ENCODE results near the gene MYO9A. TPM values are rescaled to one million over a fixed set of nuclear protein-coding genes. Genes with fewer than 3 reads are reported as not detected.
"Not testable (repeated sequence)": the region's sequence is repeated elsewhere in the genome, so short reads cannot be mapped to it uniquely, and the experiment has no call there.

MYO9A gene
- total and polyA plus RNA-seq, 5 experiments from 2014 or later, result 11.7 to 45.2 (median 13.3) TPM

DNA sequence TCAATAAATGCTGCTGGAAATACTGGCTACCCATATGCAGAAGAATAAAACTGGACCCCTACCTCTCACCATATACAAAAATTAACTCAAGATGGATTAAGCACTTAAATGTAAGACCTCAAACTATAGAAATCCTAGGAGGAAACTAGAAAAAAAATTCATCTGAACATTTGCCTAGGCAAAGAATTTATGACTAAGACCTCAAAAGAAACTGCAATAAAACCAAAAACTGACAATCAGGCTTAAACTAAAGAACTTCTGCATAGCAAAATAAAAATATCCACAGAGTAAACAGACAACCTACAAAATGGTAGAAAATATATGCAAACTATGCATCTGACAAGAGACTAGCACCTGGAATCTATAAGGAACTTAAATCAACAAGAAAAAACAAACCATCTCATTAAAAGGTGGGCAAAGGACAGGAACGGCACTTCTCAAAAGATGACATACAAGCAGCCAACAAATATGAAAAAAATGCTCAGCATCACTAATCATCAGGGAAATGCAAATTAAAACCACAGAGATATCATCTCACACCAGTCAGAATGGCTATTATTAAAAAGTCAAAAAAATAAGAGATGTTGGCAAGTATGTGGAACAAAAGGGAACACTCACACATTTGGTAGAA lies 47.0 kb downstream of the MYO9A start:
- Mint-ChIP-seq H3K27me3 (no peaks in the 10 kb centered on the region), H3K4me3 (no peak overlapping the region), H3K9me3 (no peaks in the 10 kb centered on the region), H3K27ac (no peak overlapping the region), H3K36me3 (peaks cover 0 to 5% (median 2%) of the 10 kb centered on the region in 3 donors), H3K4me1 (peaks cover 7 to 31% (median 24%) of the 10 kb centered on the region in 4 donors)
- DNase-seq (no peak), ATAC-seq (no peak)
- POLR2A ChIA-PET, result no interaction called here

DNA sequence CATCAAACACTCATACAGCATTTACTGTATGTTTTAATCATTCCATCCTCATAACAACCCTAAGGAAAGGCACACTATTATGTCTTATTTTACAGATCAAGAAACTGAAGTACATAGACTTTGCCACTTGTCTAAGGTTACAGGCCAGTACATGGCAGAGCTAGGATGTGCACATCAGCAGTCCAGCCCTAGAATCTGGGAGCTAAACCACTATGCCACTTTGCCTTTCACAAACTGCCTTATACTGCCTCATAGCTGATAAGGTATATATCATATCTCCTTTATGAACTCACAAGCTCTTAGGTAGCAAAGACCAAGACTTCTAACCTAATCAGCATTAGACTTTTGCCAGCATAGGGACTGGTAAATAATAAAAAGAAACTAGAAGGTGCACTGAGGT lies 49.1 kb downstream of the MYO9A start:
- no peak for ATAC-seq
- POLR2A ChIA-PET, result no interaction called here

GRCh38 chr15:72065801-72066200 lies 52.1 kb downstream of the MYO9A start:
- peaks cover 8 to 29% (median 15%) of the 10 kb centered on the region in 3 donors for H3K36me3 Mint-ChIP-seq
- POLR2A ChIA-PET, result no interaction called here
- peaks cover 0 to 19% (median 12%) of the 10 kb centered on the region in 9 donors for H3K9me3 Mint-ChIP-seq
- H3K27ac Mint-ChIP-seq, result no peak overlapping the region
- no peak for DNase-seq
- peaks cover 5 to 21% (median 15%) of the 10 kb centered on the region in 4 donors for H3K4me1 Mint-ChIP-seq
- H3K4me3 Mint-ChIP-seq, result no peak overlapping the region
- H3K27me3 Mint-ChIP-seq, result no peaks in the 10 kb centered on the region
- ATAC-seq, result no peak

More for the DNA sequence above, 49.1 kb downstream of the MYO9A start:
- Mint-ChIP-seq H3K36me3 (peaks cover 0 to 14% (median 2%) of the 10 kb centered on the region in 3 donors), H3K9me3 (peaks cover 0 to 1% (median 0%) of the 10 kb centered on the region in 9 donors), H3K27ac (peak overlapping the region in 1 of 10 donors; percentile 26), H3K4me1 (peaks cover 7 to 21% (median 19%) of the 10 kb centered on the region in 4 donors), H3K27me3 (no peaks in the 10 kb centered on the region), H3K4me3 (no peak overlapping the region)
- DNase-seq, result no peak

- peaks cover 7 to 19% (median 13%) of the 10 kb centered on the region in 4 donors for H3K4me1 Mint-ChIP-seq
- peaks cover 9 to 30% (median 15%) of the 10 kb centered on the region in 3 donors for H3K36me3 Mint-ChIP-seq
- no peak for ATAC-seq
- H3K9me3 Mint-ChIP-seq, result peaks cover 0 to 19% (median 12%) of the 10 kb centered on the region in 9 donors
- DNase-seq, result no peak
- no peak overlapping the region for H3K4me3 Mint-ChIP-seq
- H3K27me3 Mint-ChIP-seq, result no peaks in the 10 kb centered on the region
- H3K27ac Mint-ChIP-seq, result no peak overlapping the region
- POLR2A ChIA-PET, result no interaction called here
Observed at GRCh38 chr15:72063186-72063585, 54.8 kb downstream of the MYO9A start.

DNA sequence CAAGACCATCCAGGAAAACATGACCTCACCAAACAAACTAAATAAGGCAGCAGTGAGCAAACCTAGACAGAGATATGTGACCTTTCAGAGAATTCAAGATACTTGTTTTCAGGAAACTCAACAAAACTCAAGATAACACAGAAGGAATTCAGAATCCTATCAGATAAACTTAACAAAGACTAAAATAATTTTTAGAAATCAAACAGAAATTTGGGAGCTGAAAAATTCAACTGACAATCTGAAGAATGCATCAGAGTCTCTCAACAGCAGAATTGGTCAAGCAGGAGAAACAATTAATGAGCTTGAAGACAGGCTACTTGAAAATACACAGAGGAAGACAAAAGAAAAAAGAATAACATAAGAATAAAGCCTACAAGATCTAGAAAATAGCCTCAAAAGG lies 55.6 kb downstream of the MYO9A start:
- no peak for ATAC-seq

DNA sequence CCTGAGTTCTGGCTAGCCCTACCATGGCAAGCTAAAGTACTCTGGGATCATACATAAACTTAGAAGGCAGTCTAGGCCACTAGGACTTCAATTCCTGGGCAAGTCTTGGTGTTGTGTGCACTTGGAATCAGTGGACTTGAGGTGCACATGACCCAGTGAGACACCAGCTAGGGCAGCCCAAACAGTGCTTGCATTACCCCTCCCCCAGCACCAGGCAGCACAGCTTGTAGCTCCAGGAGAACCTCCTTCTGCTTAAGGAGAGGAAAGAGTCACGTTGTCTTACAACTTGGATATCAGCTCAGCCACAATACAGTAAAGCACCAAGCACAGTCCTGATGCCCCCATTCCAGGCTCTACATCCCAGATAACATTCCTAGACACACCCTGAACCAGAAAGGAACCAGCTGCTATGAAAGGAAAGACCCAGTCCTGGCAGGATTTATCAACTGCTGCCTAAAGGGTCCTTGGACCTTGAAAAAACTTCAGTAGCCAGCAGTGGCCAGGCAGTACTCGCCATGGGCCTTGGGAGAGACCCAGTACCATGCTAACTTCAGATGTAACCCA lies 57.2 kb downstream of the MYO9A start:
- ATAC-seq, result no peak
- POLR2A ChIA-PET, result no interaction called here
- no peak for DNase-seq
- H3K9me3 Mint-ChIP-seq, result peaks cover 0 to 19% (median 12%) of the 10 kb centered on the region in 9 donors
- no peaks in the 10 kb centered on the region for H3K27me3 Mint-ChIP-seq
- H3K4me1 Mint-ChIP-seq, result peaks cover 10 to 28% (median 20%) of the 10 kb centered on the region in 4 donors
- no peak overlapping the region for H3K4me3 Mint-ChIP-seq
- no peak overlapping the region for H3K27ac Mint-ChIP-seq
- peaks cover 9 to 30% (median 15%) of the 10 kb centered on the region in 3 donors for H3K36me3 Mint-ChIP-seq

More for the DNA sequence above, 55.6 kb downstream of the MYO9A start:
- H3K4me3 Mint-ChIP-seq, result no peak overlapping the region
- no peak for DNase-seq
- H3K9me3 Mint-ChIP-seq, result peaks cover 0 to 19% (median 12%) of the 10 kb centered on the region in 9 donors
- H3K27me3 Mint-ChIP-seq, result no peaks in the 10 kb centered on the region
- peaks cover 9 to 30% (median 15%) of the 10 kb centered on the region in 3 donors for H3K36me3 Mint-ChIP-seq
- POLR2A ChIA-PET, result no interaction called here
- peaks cover 11 to 27% (median 19%) of the 10 kb centered on the region in 4 donors for H3K4me1 Mint-ChIP-seq
- H3K27ac Mint-ChIP-seq, result no peak overlapping the region

- no peaks in the 10 kb centered on the region for H3K27me3 Mint-ChIP-seq
- H3K4me1 Mint-ChIP-seq, result peaks cover 11 to 35% (median 27%) of the 10 kb centered on the region in 4 donors
- no peak for ATAC-seq
- POLR2A ChIA-PET, result no interaction called here
- H3K36me3 Mint-ChIP-seq, result peaks cover 15 to 25% (median 19%) of the 10 kb centered on the region in 3 donors
- H3K4me3 Mint-ChIP-seq, result no peak overlapping the region
- DNase-seq, result no peak
- H3K27ac Mint-ChIP-seq, result no peak overlapping the region
- peaks cover 0 to 16% (median 12%) of the 10 kb centered on the region in 9 donors for H3K9me3 Mint-ChIP-seq
Observed at GRCh38 chr15:72058585-72058984, 59.4 kb downstream of the MYO9A start.

DNA sequence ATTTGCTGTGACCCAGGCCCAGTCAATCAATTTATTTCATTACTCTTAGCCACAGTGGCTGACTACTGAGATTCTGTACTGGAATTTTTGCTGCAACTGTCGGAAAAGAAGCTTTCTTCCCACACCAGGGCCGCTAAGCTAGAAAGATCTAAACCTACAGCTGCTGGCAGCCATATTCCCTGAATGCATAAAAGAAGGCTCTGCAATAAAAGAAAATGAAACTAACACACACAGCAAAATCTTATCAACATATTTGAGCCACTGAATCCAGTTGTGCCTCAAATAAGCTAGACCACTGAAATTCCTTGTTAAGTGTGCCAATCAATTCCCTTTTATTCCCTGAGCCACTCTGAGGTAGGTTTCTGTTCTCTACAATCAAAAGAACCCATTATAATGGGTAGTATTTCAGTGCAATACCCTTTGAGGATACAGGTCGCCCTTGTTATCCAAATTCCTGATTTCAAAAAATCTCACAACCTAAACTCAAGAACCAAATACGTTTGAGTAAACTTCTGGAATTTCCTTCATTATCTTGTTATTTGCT lies 60.3 kb downstream of the MYO9A start:
- H3K4me3 Mint-ChIP-seq, result no peak overlapping the region

DNA sequence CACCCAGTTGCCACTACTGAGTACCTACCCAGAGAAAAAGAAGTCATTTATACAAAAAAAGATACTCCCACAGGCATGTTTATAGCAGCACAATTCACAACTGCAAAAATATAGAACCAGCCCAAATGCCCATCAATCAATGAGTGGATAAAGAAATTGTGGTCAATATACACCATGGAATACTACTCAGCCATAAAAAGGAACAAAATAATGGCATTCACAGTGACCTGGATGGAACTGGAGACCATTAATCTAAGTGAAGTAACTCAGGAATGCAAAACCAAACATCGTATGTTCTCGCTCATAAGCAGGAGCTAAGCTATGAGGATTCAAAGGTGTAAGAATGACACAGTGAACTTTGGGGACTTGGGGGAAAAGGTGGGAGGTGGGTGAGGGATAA lies 61.7 kb downstream of the MYO9A start:
- H3K27ac Mint-ChIP-seq, DNase-seq, H3K9me3 Mint-ChIP-seq, POLR2A ChIA-PET, H3K27me3 Mint-ChIP-seq, ATAC-seq, H3K4me3 Mint-ChIP-seq: not testable (repeated sequence)
- Mint-ChIP-seq H3K4me1 (peaks cover 5 to 29% (median 25%) of the 10 kb centered on the region in 4 donors), H3K36me3 (peaks cover 4 to 11% (median 11%) of the 10 kb centered on the region in 3 donors)

More for the DNA sequence above, 60.3 kb downstream of the MYO9A start:
- no peaks in the 10 kb centered on the region for H3K27me3 Mint-ChIP-seq
- peaks cover 13 to 23% (median 13%) of the 10 kb centered on the region in 3 donors for H3K36me3 Mint-ChIP-seq
- DNase-seq (no peak), ATAC-seq (no peak)
- peaks cover 0 to 10% (median 5%) of the 10 kb centered on the region in 9 donors for H3K9me3 Mint-ChIP-seq
- peaks cover 11 to 35% (median 26%) of the 10 kb centered on the region in 4 donors for H3K4me1 Mint-ChIP-seq
- peak overlapping the region in 1 of 10 donors; percentile 44 for H3K27ac Mint-ChIP-seq
- POLR2A ChIA-PET, result no interaction called here

DNA sequence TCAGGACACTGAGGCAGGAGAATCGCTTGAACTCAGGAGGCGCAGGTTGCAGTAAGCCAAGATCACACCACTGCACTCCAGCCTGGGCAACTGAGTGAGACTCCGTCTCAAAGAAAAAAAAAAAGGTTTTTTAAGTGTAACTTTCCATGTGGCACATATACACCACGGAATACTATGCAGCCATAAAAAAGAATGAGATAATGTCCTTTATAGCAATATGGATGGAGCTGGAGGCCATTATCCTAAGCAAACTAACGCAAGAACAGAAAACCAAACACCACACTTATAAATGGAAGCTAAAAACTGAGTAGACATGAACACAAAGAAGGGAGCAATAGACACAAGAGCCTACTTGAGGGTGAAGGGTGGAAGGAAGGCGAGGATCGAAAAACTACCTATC lies 64.7 kb downstream of the MYO9A start:
- H3K9me3 Mint-ChIP-seq, POLR2A ChIA-PET, H3K27ac Mint-ChIP-seq, H3K27me3 Mint-ChIP-seq, H3K4me3 Mint-ChIP-seq, ATAC-seq, DNase-seq, H3K36me3 Mint-ChIP-seq: not testable (repeated sequence)
- peaks cover 11 to 30% (median 23%) of the 10 kb centered on the region in 4 donors for H3K4me1 Mint-ChIP-seq

DNA sequence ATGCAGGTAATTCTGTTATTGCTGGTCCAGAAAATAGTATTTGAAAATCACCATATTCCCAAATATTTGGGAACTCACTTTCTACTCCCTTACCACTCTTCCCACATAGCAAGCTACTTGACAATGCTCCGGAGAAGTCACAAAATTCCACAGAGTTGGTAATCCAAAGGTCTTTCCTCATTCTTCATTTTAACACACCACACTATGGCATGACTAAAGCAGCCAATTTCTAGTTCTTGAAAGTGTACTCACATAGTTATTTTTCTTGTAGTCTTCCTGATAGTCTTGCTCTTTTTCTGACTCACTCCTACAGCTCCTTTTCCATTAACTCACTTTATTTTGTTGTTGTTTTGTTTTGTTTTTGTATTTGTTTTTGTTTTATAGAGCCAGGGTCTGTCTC lies 67.2 kb downstream of the MYO9A start:
- H3K4me1 Mint-ChIP-seq, result peaks cover 11 to 18% (median 14%) of the 10 kb centered on the region in 4 donors
- H3K9me3 Mint-ChIP-seq, result peaks cover 0 to 4% (median 0%) of the 10 kb centered on the region in 9 donors
- no peak overlapping the region for H3K4me3 Mint-ChIP-seq
- POLR2A ChIA-PET, result no interaction called here
- ATAC-seq (no peak), DNase-seq (no peak)
- peak overlapping the region in 2 of 10 donors; percentile 64 to 75 for H3K27ac Mint-ChIP-seq
- H3K36me3 Mint-ChIP-seq, result peaks cover 8 to 22% (median 19%) of the 10 kb centered on the region in 3 donors
- no peaks in the 10 kb centered on the region for H3K27me3 Mint-ChIP-seq

DNA sequence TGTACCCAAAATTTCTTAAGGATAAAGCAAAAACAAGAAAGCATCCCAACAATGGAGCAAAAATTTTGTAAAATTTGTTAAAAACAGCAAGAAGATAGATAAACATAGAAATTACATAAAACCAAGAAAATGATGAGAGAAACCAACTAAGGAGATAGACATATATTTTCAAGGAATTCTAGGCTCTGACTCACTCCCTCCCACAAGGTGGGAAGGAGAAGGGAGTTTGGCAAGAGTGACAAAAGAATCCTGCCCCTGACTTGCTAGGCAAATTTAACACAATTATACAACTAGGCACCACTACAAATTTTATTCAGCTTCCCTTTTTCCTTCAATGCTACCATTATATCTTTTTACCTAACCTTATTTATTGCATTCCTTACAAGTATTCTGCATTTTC lies 70.9 kb downstream of the MYO9A start:
- POLR2A ChIA-PET, result no interaction called here
- no peak for ATAC-seq
- Mint-ChIP-seq H3K4me3 (no peak overlapping the region), H3K36me3 (peaks cover 8 to 39% (median 28%) of the 10 kb centered on the region in 3 donors), H3K27me3 (no peaks in the 10 kb centered on the region), H3K9me3 (no peaks in the 10 kb centered on the region), H3K27ac (no peak overlapping the region), H3K4me1 (peaks cover 6 to 13% (median 8%) of the 10 kb centered on the region in 4 donors)
- DNase-seq, result no peak

- H3K9me3 Mint-ChIP-seq, result no peaks in the 10 kb centered on the region
- POLR2A ChIA-PET, result no interaction called here
- no peak for ATAC-seq
- peaks cover 0 to 9% (median 3%) of the 10 kb centered on the region in 4 donors for H3K4me1 Mint-ChIP-seq
- no peak overlapping the region for H3K27ac Mint-ChIP-seq
- no peak overlapping the region for H3K4me3 Mint-ChIP-seq
- H3K27me3 Mint-ChIP-seq, result no peaks in the 10 kb centered on the region
- no peak for DNase-seq
- peaks cover 8 to 52% (median 40%) of the 10 kb centered on the region in 3 donors for H3K36me3 Mint-ChIP-seq
Observed at GRCh38 chr15:72044956-72045355, 73.0 kb downstream of the MYO9A start.
